A673 (cell line): ENCODE data around the gene RIPOR1.

ENCODE experiments used
- CTCF ChIP-seq: fragments of 300-800, 200-600 bp; sonication (generic); conservative IDR thresholded peaks from 2 replicates; pipeline ENCODE4 v1.5.1; 2017; ENCODE audit warnings: low read depth, mild to moderate bottlenecking, antibody characterized with exemption, low read length, moderate library complexity, mixed read lengths
- EZH2 ChIP-seq: fragments of 200-600 bp; sonication (generic); IDR thresholded peaks from 2 replicates; pipeline ENCODE4 v1.6.1; 2017; ENCODE audit warnings: borderline replicate concordance, low read depth, mild to moderate bottlenecking, mixed read lengths, antibody characterized with exemption, low read length; ENCODE audit not compliant: poor library complexity, severe bottlenecking

GRCh38 chr16:67538666-67539101, 10.1 kb downstream of the RIPOR1 start:
- TF ChIP-seq CTCF (no peak), EZH2 (no peak)
